ENCODE measurements around the gene OSBP2.

GRCh38 chr22:30945653-30946052, 251.0 kb downstream of the OSBP2 start:
- no peak for TF ChIP-seq EZH2 (IDR thresholded peaks at IDR 0.05)
- TF ChIP-seq POLR2AphosphoS5 (IDR thresholded peaks at IDR 0.05; ENCODE audit: borderline replicate concordance, low read depth, low read length) = no peak
